Osteoblast (primary cell): ENCODE results near the gene TSACC. TPM values are rescaled to one million over a fixed set of nuclear protein-coding genes. Genes with fewer than 3 reads are reported as not detected.
"Not testable (repeated sequence)": the region's sequence is repeated elsewhere in the genome, so short reads cannot be mapped to it uniquely, and the experiment has no call there.

ENCODE experiments used
- DNase-seq: peaks from one replicate; pipeline ENCODE4 v3.0.0; 2011; ENCODE audit warnings: low spot score, mixed read lengths; ENCODE audit not compliant: insufficient read length; ENCODE audit errors: missing footprints
- H2AFZ ChIP-seq: 2 replicates; pipeline ENCODE4 v1.6.0; 2011; ENCODE audit warnings: mild to moderate bottlenecking, low read length
- H3K27ac ChIP-seq: 2 replicates; pipeline ENCODE4 v1.5.1; 2011; ENCODE audit warnings: mild to moderate bottlenecking, low read depth, low read length, moderate library complexity
- H3K27me3 ChIP-seq: 2 replicates; pipeline ENCODE4 v1.6.0; 2012; ENCODE audit warnings: mild to moderate bottlenecking, control low read depth, inconsistent platforms, low read length, moderate library complexity; ENCODE audit not compliant: insufficient read depth
- H3K36me3 ChIP-seq: 2 replicates; pipeline ENCODE4 v1.5.1; 2011; ENCODE audit warnings: mild to moderate bottlenecking, low read length, control low read depth, moderate library complexity; ENCODE audit not compliant: insufficient read depth
- H3K4me1 ChIP-seq: 2 replicates; pipeline ENCODE4 v1.5.1; 2011; ENCODE audit warnings: mild to moderate bottlenecking, low read length, control low read depth, moderate library complexity; ENCODE audit not compliant: insufficient read depth
- H3K4me2 ChIP-seq: 2 replicates; pipeline ENCODE4 v1.6.0; 2011; ENCODE audit warnings: mild to moderate bottlenecking, low read length; ENCODE audit not compliant: insufficient read depth
- H3K4me3 ChIP-seq: fragments of 200-600 bp; sonication (generic); 3 replicates; pipeline ENCODE4 v1.5.1; 2012; ENCODE audit warnings: mild to moderate bottlenecking, low read length, inconsistent platforms; ENCODE audit not compliant: insufficient read depth
- H3K79me2 ChIP-seq: 2 replicates; pipeline ENCODE4 v1.6.0; 2012; ENCODE audit warnings: mild to moderate bottlenecking, low read length, control low read depth, inconsistent platforms; ENCODE audit not compliant: insufficient read depth
- H3K9me3 ChIP-seq: 2 replicates; pipeline ENCODE4 v1.5.1; 2011; ENCODE audit warnings: low read depth, low read length, control low read depth
- H4K20me1 ChIP-seq: 2 replicates; pipeline ENCODE4 v1.6.0; 2012; ENCODE audit warnings: mild to moderate bottlenecking, low read length, control low read depth; ENCODE audit not compliant: insufficient read depth
- CTCF ChIP-seq: IDR thresholded peaks from 2 replicates; pipeline ENCODE4 v1.5.1; 2011; ENCODE audit warnings: mild to moderate bottlenecking, low read depth, low read length, moderate library complexity; ENCODE audit errors: extremely low read depth
- total RNA-seq: library from RNA; depleted of rRNA; stranded (reverse); fragments of >200 nt; gene quantifications from 2 replicates; pipeline ENCODE4 v1.2.3, GENCODE V29; 2012

The TSACC gene
- total RNA-seq, 1 donor, result 0.36 TPM

GRCh38 chr1:156346636-156347035 lies 8.3 kb downstream of the TSACC start:
- Histone ChIP-seq H3K9me3 (no peaks in the 10 kb centered on the region), H4K20me1 (no peaks in the 10 kb centered on the region), H3K4me3 (no peak overlapping the region), H3K79me2 (no peaks in the 10 kb centered on the region), H3K27me3 (peaks cover 21% of the 10 kb centered on the region), H3K4me1 (peaks cover 11% of the 10 kb centered on the region), H3K4me2 (no peak overlapping the region), H3K36me3 (no peaks in the 10 kb centered on the region), H2AFZ (no peak overlapping the region), H3K27ac (no peak overlapping the region)
- TF ChIP-seq CTCF, result no peak
- DNase-seq, result peak; percentile 21

GRCh38 chr1:156347331-156347730 lies 9.0 kb downstream of the TSACC start:
- Histone ChIP-seq H2AFZ (peak overlapping the region; percentile 6), H3K4me2 (no peak overlapping the region)

GRCh38 chr1:156352481-156352880 lies 14.2 kb downstream of the TSACC start:
- H3K79me2 ChIP-seq, H3K4me1 ChIP-seq, DNase-seq, H2AFZ ChIP-seq, H3K4me2 ChIP-seq, H3K36me3 ChIP-seq, H4K20me1 ChIP-seq, H3K9me3 ChIP-seq, H3K4me3 ChIP-seq, H3K27ac ChIP-seq: not testable (repeated sequence)
- H3K27me3 ChIP-seq, result peaks cover 32% of the 10 kb centered on the region

More at GRCh38 chr1:156347331-156347730, 9.0 kb downstream of the TSACC start:
- DNase-seq, result peak; percentile 83
- Histone ChIP-seq H3K27me3 (peaks cover 21% of the 10 kb centered on the region), H3K9me3 (no peaks in the 10 kb centered on the region), H3K4me3 (no peak overlapping the region), H3K27ac (no peak overlapping the region), H3K79me2 (no peaks in the 10 kb centered on the region), H3K4me1 (peaks cover 11% of the 10 kb centered on the region), H3K36me3 (no peaks in the 10 kb centered on the region), H4K20me1 (no peaks in the 10 kb centered on the region)
- no peak for TF ChIP-seq CTCF

- no peak for TF ChIP-seq CTCF
- H4K20me1 ChIP-seq, result no peaks in the 10 kb centered on the region
- peaks cover 41% of the 10 kb centered on the region for H3K27me3 ChIP-seq
- DNase-seq, result no peak
- H3K4me2 ChIP-seq, result no peak overlapping the region
- H3K36me3 ChIP-seq, result no peaks in the 10 kb centered on the region
- no peaks in the 10 kb centered on the region for H3K9me3 ChIP-seq
- H3K4me1 ChIP-seq, result no peaks in the 10 kb centered on the region
- H3K4me3 ChIP-seq, result no peak overlapping the region
- H3K79me2 ChIP-seq, result no peaks in the 10 kb centered on the region
- H2AFZ ChIP-seq, result no peak overlapping the region
- no peak overlapping the region for H3K27ac ChIP-seq
Measured at GRCh38 chr1:156356262-156356874, 18.0 kb downstream of the TSACC start.
